GM10266 (cell line): ENCODE data around the gene TBC1D20.
"Not testable (repeated sequence)": the region's sequence is repeated elsewhere in the genome, so short reads cannot be mapped to it uniquely, and the experiment has no call there.

Experiments used
- DNase-seq: peaks from one replicate; pipeline ENCODE4 v3.0.0; 2012; ENCODE audit errors: extremely low spot score
- TF ChIP-seq, protein P1 (sequence below): IDR thresholded peaks from 2 replicates; pipeline ENCODE4 v1.5.1; 2012; ENCODE audit warnings: mild to moderate bottlenecking, low read depth; ENCODE audit not compliant: control insufficient read depth, insufficient read depth; ENCODE audit errors: missing control alignments

The TBC1D20 gene

DNA sequence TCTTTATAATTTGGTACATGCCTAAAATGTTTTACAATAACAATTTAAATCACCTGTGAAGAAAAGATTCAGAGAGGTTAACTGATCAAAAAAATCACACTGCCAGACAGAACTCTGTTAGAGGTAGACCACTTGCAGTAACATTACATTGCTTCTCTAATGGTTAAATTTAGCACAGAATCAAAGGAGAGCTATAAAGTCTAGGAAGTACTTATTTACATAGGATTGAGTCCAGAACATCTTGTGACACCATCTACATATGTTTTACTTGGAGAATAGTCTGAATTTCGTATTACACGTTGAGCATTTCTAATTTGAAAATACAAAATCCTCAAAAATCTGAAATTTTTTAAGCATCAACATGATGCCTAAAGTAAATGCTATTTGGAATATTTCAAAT lies 17.2 kb upstream of the TBC1D20 start:
- TF ChIP-seq, protein P1, sequence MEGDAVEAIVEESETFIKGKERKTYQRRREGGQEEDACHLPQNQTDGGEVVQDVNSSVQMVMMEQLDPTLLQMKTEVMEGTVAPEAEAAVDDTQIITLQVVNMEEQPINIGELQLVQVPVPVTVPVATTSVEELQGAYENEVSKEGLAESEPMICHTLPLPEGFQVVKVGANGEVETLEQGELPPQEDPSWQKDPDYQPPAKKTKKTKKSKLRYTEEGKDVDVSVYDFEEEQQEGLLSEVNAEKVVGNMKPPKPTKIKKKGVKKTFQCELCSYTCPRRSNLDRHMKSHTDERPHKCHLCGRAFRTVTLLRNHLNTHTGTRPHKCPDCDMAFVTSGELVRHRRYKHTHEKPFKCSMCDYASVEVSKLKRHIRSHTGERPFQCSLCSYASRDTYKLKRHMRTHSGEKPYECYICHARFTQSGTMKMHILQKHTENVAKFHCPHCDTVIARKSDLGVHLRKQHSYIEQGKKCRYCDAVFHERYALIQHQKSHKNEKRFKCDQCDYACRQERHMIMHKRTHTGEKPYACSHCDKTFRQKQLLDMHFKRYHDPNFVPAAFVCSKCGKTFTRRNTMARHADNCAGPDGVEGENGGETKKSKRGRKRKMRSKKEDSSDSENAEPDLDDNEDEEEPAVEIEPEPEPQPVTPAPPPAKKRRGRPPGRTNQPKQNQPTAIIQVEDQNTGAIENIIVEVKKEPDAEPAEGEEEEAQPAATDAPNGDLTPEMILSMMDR = no peak
- DNase-seq = no peak

DNA sequence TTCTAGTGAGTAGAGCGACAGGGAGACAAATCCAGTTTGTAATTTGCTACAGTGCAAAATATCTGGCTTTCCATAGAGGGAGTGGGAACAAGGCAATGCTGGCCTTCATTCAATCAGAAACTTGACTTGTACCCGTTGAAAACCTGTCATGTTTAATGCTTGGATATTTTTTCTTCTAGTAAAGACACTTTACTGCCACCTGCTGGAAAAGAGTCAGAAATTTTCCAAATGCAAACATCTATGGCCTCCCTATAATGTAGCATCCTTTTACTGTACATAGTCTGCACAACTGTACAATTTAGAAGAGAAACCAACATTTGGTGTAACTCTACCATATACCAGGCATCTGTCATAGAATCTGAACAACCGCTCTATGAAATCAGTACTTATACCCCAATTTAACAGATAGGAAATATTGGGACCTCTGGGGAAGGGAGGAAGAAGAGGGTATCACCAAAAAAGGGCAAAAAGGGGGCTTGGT lies 16.7 kb upstream of the TBC1D20 start:
- TF ChIP-seq, protein P1 = peak; percentile 51
- DNase-seq = peak; percentile 55

DNA sequence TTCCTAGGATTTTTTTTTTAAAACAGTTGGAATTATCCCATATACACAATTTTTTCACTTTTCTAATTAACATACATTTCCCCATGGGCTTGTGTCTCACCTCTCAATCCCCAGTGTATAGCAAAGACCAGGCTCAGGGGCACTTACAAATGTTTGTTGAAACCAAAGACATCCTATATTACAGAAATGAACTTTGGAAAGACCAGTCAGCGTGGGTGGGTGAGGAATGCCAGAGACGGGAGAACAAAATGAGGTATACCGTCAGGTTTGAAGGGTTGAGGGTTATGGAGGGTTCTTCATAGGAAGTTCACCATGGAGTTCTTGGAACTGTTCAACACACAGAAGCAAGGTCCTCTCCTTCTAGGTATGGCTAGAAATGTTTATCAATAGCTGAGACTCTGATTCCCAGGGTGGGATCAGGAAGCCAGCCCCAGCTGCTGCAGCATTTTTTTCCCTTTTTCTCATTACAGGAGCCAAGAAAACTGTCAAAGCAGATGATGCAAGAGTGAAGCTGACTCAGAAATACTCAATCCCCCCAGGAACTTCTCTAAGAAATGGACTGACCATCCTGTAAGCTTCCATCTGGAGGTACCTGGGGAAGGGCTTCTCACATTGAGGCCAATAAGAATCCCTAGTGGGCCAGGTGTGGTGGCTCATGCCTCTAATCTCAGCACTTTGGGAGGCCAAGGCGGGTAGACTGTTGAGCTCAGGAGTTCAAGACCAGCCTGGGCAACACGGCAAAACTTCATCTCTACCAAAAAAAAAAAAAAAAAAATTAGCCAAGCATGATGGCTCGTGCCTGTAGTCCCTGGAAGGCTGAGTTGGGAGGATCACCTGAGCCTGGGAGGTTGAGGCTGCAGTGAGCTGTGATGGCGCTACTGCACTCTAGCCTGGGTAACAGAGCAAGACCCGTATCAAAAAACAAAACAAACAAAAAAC lies 15.9 kb upstream of the TBC1D20 start:
- DNase-seq = no peak
- TF ChIP-seq, protein P1 = no peak

- not testable (repeated sequence) for DNase-seq
These were observed 14.4 kb upstream of the TBC1D20 start for GRCh38 chr20:476561-477249.

GRCh38 chr20:475463-476357 lies 13.4 kb upstream of the TBC1D20 start:
- TF ChIP-seq, protein P1 = no peak
- no peak for DNase-seq

- TF ChIP-seq, protein P1 = no peak
- DNase-seq = no peak
These were observed 12.2 kb upstream of the TBC1D20 start for GRCh38 chr20:474581-474980.

- no peak for DNase-seq
- TF ChIP-seq, protein P1 = no peak
These were observed 10.6 kb upstream of the TBC1D20 start for GRCh38 chr20:472889-473292.
